ENCODE data around the gene MYLIP. TPM values are rescaled to one million over a fixed set of nuclear protein-coding genes. Genes with fewer than 3 reads are reported as not detected.

The MYLIP gene
- total RNA-seq, 1 experiment from 2014 or later, result 27.0 TPM

- no peaks in the 10 kb centered on the region for H3K79me2 ChIP-seq (ENCODE audit: insufficient read depth, low read length)
- no peak overlapping the region for H3K9ac ChIP-seq (ENCODE audit: extremely low read depth, insufficient read length, low read length)
- no peak overlapping the region for H4K5ac ChIP-seq (ENCODE audit: insufficient read length, low read depth, low read length)
- H2BK20ac ChIP-seq (ENCODE audit: low read depth, low read length, poor library complexity, severe bottlenecking), result no peak overlapping the region
- WGBS (ENCODE audit: extremely low coverage, insufficient read length, low lambda C conversion rate), result no CpG with 5 or more reads among the region's 3 CpGs
- TF ChIP-seq, protein P1, sequence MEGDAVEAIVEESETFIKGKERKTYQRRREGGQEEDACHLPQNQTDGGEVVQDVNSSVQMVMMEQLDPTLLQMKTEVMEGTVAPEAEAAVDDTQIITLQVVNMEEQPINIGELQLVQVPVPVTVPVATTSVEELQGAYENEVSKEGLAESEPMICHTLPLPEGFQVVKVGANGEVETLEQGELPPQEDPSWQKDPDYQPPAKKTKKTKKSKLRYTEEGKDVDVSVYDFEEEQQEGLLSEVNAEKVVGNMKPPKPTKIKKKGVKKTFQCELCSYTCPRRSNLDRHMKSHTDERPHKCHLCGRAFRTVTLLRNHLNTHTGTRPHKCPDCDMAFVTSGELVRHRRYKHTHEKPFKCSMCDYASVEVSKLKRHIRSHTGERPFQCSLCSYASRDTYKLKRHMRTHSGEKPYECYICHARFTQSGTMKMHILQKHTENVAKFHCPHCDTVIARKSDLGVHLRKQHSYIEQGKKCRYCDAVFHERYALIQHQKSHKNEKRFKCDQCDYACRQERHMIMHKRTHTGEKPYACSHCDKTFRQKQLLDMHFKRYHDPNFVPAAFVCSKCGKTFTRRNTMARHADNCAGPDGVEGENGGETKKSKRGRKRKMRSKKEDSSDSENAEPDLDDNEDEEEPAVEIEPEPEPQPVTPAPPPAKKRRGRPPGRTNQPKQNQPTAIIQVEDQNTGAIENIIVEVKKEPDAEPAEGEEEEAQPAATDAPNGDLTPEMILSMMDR (conservative IDR thresholded peaks at IDR 0.05), result no peak
- H3K23ac ChIP-seq (ENCODE audit: insufficient read length, low read depth, low read length), result no peak overlapping the region
- no peak overlapping the region for H2AFZ ChIP-seq (ENCODE audit: low read length)
- H3K36me3 Mint-ChIP-seq (ENCODE audit: insufficient read depth in 1 of 3, low read depth in 3 of 3), result no peaks in the 10 kb centered on the region
- no peak overlapping the region for H3K18ac ChIP-seq (ENCODE audit: insufficient read length, low read depth, low read length)
- H3K79me1 ChIP-seq (ENCODE audit: insufficient read depth, low read depth, low read length, poor library complexity, severe bottlenecking), result no peaks in the 10 kb centered on the region
- H2BK120ac ChIP-seq (ENCODE audit: low read depth, low read length, poor library complexity, severe bottlenecking), result no peak overlapping the region
- H3T11ph ChIP-seq (ENCODE audit: low read length), result no peak overlapping the region
- no peaks in the 10 kb centered on the region for H3K9me3 ChIP-seq (ENCODE audit: control insufficient read depth, low read depth, low read length)
- H2BK12ac ChIP-seq (ENCODE audit: insufficient read length, low read depth, low read length), result no peak overlapping the region
- H3K27ac Mint-ChIP-seq, result no peak overlapping the region
- H4K20me1 ChIP-seq (ENCODE audit: control insufficient read depth, insufficient read depth, insufficient read length), result no peaks in the 10 kb centered on the region
- H3K4me1 Mint-ChIP-seq, result no peaks in the 10 kb centered on the region
- H4K8ac ChIP-seq (replicated peaks; ENCODE audit: insufficient read length, low read depth, low read length), result no peak overlapping the region
- no peaks in the 10 kb centered on the region for H3K23me2 ChIP-seq (ENCODE audit: insufficient read length, low read depth, low read length, poor library complexity, severe bottlenecking)
- no peak overlapping the region for H2AK5ac ChIP-seq (ENCODE audit: insufficient read length, low read length)
- H3K56ac ChIP-seq (ENCODE audit: insufficient read length, low read depth, low read length), result no peak overlapping the region
- H4K91ac ChIP-seq (ENCODE audit: insufficient read length, low read depth, low read length), result no peak overlapping the region
- no peak overlapping the region for H2BK5ac ChIP-seq (ENCODE audit: insufficient read length, low read length)
- H3K14ac ChIP-seq (ENCODE audit: insufficient read depth, low read length), result no peak overlapping the region
- no peak overlapping the region for H2BK15ac ChIP-seq (ENCODE audit: low read depth, low read length)
- H3K4me1 ChIP-seq (ENCODE audit: insufficient read depth, low read length), result no peaks in the 10 kb centered on the region
- H3K4ac ChIP-seq (ENCODE audit: low read depth, low read length), result no peak overlapping the region
- no peak overlapping the region for H3K4me2 ChIP-seq (ENCODE audit: insufficient read depth, insufficient read length, low read length)
- no peak overlapping the region for H3K27ac ChIP-seq (ENCODE audit: insufficient read length, low read depth, low read length)
- no peaks in the 10 kb centered on the region for H3K27me3 ChIP-seq (ENCODE audit: insufficient read depth, low read length)
- no peaks in the 10 kb centered on the region for H3K27me3 Mint-ChIP-seq (ENCODE audit: low read depth)
- DNase-seq, result no peak
- H3K9me3 Mint-ChIP-seq, result no peaks in the 10 kb centered on the region
- H3K4me3 Mint-ChIP-seq, result no peak overlapping the region
These were observed 40.5 kb upstream of the MYLIP start for GRCh38 chr6:16088409-16088808.
